ENCODE results near the gene GLIPR2. TPM values are rescaled to one million over a fixed set of nuclear protein-coding genes. Genes with fewer than 3 reads are reported as not detected.
"Not testable (repeated sequence)": the region's sequence is repeated elsewhere in the genome, so short reads cannot be mapped to it uniquely, and the experiment has no call there.

GLIPR2 gene
- total RNA-seq (2014; rRNA removed; shearing (Covaris generic); ENCODE audit: low replicate concordance) = 19.1 and 25.7 TPM in 2 replicates

DNA sequence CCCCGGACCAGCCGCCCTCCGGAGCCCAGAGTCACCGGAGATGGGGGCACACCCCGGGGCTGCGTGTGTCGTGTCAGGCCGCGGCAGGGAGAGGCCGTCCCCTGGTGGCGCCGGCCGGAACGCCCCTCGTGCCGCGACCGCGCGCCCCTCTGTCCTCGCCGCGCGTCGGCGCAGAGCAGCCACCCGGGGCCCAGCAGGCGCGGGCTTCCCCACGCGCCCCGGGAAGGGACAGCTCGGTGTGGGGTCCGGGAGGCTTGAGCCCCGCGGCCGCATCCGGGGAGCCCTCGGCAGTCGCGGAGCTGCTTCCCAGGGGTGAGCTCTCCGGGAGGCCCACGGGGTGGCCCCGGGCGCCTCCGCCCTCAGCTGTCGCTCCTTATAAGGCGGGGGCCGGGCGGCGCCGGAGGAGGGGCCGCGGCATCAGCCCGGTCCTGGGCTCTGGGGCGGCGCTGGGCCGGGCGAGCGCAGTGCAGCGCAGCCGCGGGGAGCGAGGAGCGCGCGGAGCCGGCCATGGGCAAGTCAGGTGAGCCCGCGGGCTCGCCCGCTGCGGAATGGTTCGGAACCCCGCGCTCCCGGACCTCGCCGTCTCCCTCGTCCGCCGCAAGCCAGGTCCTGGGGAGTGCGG is at the start of gene GLIPR2:
GLIPR2 (plus strand) TSS at position 462 of the 622 bp plus-strand sequence; CDS start at position 508, 46 bp downstream.
- DNase-seq (ENCODE audit: low read depth) = peak; percentile 63
- in situ Hi-C loops (cut with HindIII; ENCODE audit: low pct_unique_long_range_greater_than_20kb, low sequenced_read_pairs) = no loop called here

DNA sequence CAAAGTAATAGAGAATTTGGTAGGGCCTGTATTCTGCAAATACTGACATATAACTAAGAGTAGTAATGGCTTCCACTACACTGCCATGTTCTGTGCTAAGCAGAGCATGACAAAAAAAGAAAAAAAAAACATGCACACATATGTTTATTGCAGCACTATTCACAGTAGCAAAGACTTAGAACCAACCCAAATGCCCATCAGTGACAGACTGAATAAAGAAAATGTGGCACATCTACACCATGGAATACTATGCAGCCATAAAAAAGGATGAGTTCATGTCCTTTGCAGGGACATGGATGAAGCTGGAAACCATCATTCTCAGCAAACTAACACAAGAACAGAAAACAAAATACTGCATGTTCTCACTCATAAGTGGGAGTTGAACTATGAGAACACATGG is 49.5 kb upstream of the GLIPR2 start:
- DNase-seq (ENCODE audit: low read depth); in situ Hi-C loops (cut with HindIII; ENCODE audit: low pct_unique_long_range_greater_than_20kb, low sequenced_read_pairs): not testable (repeated sequence)

DNA sequence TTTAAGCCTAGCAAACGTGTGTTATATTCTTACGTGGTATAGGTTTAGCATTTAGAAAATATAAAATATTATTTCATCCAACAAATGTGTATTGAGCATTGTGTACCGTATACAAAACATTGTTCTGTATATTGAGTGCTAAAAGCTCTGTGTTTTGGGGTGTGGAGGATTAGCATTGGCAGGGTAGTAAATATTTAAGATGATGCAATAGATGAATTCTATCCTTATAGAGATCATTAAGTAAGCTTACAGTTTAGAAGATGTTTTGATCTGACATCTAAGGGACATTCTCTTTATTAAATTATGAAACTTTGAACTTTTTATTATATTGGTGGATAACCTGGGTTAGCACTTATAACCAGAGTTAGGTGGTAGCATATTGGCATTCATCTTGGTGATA is 48.5 kb upstream of the GLIPR2 start:
- in situ Hi-C loops (cut with HindIII; ENCODE audit: low pct_unique_long_range_greater_than_20kb, low sequenced_read_pairs) = no loop called here
- no peak for DNase-seq (ENCODE audit: low read depth)

- in situ Hi-C loops (cut with HindIII; ENCODE audit: low pct_unique_long_range_greater_than_20kb, low sequenced_read_pairs) = no loop called here
- DNase-seq (ENCODE audit: low read depth) = peak; percentile 91
Measured at GRCh38 chr9:36091026-36091953, 45.2 kb upstream of the GLIPR2 start.

DNA sequence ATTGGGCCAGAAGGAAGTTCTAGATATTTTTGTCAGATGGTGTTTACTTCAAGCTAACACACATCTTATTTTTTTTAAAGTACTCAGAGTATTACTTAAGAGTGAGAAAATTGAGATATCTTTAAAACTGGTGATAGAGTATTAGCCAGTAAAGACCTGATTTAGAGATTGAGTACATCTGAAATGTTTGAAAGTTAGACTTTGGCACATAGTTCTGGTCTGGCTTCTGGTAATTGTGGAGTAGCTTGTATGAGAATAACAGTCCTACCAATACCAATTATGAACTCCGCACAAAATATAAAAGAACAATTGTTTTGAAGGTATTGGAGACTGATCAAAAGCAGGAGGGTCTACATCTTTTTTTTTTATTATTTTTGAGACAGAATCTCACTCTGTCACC is 44.5 kb upstream of the GLIPR2 start:
- no peak for DNase-seq (ENCODE audit: low read depth)
- in situ Hi-C loops (cut with HindIII; ENCODE audit: low pct_unique_long_range_greater_than_20kb, low sequenced_read_pairs) = no loop called here

GRCh38 chr9:36092509-36093215 is 43.9 kb upstream of the GLIPR2 start:
- in situ Hi-C loops (cut with HindIII; ENCODE audit: low pct_unique_long_range_greater_than_20kb, low sequenced_read_pairs) = no loop called here
- DNase-seq (ENCODE audit: low read depth) = no peak

GRCh38 chr9:36093384-36093783 is 43.1 kb upstream of the GLIPR2 start:
- in situ Hi-C loops (cut with HindIII; ENCODE audit: low pct_unique_long_range_greater_than_20kb, low sequenced_read_pairs) = no loop called here
- DNase-seq (ENCODE audit: low read depth) = no peak

DNA sequence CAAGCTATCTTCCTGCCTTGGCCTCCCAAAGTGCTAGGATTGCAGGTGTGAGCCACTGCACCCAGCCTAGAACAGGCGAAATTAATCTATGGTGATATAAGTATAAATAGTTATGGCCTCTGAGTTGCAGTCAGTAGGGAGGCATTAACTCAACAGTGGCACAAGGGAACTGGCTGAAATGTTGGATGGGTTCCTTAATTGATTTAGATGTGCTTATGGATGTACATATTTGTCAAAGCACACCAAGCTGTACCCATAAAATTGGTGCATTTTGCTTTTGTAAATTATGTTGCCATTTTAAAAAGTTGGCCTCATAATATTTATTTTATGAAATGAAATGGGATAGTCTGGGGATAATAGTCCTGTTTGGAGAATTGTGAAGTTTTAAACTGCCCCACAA is 36.8 kb upstream of the GLIPR2 start:
- in situ Hi-C loops (cut with HindIII; ENCODE audit: low pct_unique_long_range_greater_than_20kb, low sequenced_read_pairs) = no loop called here
- DNase-seq (ENCODE audit: low read depth) = no peak

DNA sequence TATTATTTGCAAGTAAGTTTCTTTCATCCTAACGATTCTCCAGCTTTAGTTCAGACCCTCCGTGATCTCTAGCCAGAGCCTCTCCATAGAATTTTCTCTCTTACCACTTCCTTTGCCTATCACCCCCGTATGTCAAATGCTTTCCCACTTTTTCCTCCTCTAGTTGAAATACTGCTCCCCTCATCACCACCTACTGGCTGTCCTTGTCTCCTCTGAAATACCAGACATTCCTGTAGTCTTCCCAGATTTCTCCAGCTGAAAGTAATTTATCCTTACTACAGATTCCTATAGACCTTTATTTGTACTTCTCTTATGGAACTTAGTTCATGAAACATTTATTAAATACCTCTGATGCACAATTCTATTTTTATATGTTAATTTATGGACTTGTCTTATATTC is 36.0 kb upstream of the GLIPR2 start:
- no peak for DNase-seq (ENCODE audit: low read depth)
- in situ Hi-C loops (cut with HindIII; ENCODE audit: low pct_unique_long_range_greater_than_20kb, low sequenced_read_pairs) = no loop called here

GRCh38 chr9:36101916-36102741 is 34.4 kb upstream of the GLIPR2 start:
- in situ Hi-C loops (cut with HindIII; ENCODE audit: low pct_unique_long_range_greater_than_20kb, low sequenced_read_pairs) = no loop called here
- peak; percentile 93 for DNase-seq (ENCODE audit: low read depth)

DNA sequence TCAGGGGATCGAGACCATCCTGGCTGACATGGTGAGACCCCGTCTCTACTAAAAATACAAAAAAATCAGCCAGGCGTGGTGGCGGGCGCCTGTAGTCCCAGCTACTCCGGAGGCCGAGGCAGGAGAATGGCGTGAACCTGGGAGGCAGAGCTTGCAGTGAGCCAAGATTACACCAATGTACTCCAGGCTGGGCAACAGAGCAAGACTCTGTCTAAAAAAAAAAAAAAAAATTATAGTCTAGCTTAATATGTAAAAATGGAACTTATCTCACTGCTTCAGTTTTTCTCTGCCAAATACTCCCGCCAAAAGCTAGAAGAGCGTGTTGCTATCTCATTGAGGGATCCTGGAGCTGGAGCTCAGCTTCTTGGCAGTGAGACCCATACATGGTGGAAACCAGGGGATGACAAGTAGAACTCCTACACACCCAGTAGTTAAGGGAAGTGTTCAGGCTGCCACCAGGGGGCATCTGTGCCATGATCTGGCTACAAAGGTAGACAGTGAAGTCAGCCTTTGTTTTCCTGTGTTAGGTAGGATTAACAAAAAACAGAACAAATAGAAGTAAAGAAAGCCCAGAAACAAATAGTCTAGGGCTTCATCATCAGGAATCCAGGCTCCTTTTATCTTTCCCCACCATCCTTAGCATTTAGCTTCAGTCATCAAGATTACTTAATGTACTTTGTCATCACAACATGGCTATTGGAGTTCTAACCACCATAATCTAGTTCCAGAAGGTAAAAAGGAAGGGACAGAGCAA is 33.6 kb upstream of the GLIPR2 start:
- DNase-seq (ENCODE audit: low read depth) = peak; percentile 61
- in situ Hi-C loops (cut with HindIII; ENCODE audit: low pct_unique_long_range_greater_than_20kb, low sequenced_read_pairs) = no loop called here

GRCh38 chr9:36109071-36109470 is 27.5 kb upstream of the GLIPR2 start:
- DNase-seq (ENCODE audit: low read depth) = no peak
- in situ Hi-C loops (cut with HindIII; ENCODE audit: low pct_unique_long_range_greater_than_20kb, low sequenced_read_pairs) = no loop called here

- DNase-seq (ENCODE audit: low read depth) = no peak
- in situ Hi-C loops (cut with HindIII; ENCODE audit: low pct_unique_long_range_greater_than_20kb, low sequenced_read_pairs) = no loop called here
Measured at GRCh38 chr9:36110434-36110833, 26.1 kb upstream of the GLIPR2 start.

DNA sequence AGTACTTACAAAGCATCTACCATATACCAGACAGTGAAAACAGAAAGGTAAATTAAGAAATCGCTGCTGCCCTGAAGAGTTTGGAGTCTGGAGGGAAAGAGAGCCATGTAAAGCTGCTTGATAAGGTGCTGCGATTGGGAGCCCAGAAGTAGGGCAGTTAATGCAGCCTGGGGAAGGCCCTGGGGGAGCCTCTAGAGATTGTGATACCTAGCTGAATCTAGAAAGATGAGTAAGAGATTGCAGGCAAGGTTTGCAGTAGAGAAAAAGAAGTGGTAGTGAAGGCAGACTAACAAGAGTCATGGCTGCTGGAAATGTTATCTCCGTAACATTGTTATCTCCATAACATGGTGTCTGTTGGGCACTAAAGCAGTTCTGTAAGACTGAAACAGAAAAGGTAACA is 24.0 kb upstream of the GLIPR2 start:
- in situ Hi-C loops (cut with HindIII; ENCODE audit: low pct_unique_long_range_greater_than_20kb, low sequenced_read_pairs) = no loop called here
- no peak for DNase-seq (ENCODE audit: low read depth)

DNA sequence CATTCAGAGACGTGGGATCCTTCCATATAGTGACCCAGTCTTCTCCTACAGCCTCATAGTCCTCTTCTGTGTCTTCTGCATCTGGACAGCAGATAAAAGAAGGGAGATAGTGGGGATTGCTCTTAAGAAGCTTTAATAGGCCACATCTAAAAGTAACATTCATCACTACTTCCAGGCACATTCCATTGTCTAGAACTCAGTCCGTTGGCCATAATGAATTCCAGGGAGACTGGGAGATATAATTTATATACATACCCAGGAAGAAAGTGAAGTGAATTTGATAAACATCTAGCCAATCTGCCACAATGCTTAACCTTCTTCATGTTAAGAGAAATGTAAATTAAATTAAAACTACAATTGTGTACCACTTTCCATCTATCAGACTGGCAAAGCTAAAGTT is 22.5 kb upstream of the GLIPR2 start:
- no peak for DNase-seq (ENCODE audit: low read depth)
- in situ Hi-C loops (cut with HindIII; ENCODE audit: low pct_unique_long_range_greater_than_20kb, low sequenced_read_pairs) = no loop called here

DNA sequence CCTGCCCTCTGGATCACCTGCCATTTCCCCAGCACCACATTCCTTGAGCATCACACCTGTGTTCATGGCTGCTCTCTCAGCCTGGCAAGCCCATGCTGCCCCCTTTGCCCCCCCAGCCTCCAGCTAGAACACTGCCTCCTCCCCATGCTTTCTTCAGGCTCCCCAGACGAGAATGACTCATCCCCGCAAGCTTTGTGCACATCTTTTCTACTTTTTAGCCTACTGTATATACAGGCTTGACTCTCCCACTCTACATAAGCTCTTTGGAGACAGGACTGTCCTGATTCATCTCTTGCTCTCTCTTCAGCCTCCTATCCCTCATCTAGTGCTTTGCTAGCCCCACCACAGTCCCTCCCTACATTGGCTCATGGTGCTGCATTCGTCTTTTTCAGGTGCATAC is 19.9 kb upstream of the GLIPR2 start:
- DNase-seq (ENCODE audit: low read depth) = no peak
- in situ Hi-C loops (cut with HindIII; ENCODE audit: low pct_unique_long_range_greater_than_20kb, low sequenced_read_pairs) = no loop called here

- in situ Hi-C loops (cut with HindIII; ENCODE audit: low pct_unique_long_range_greater_than_20kb, low sequenced_read_pairs) = no loop called here
- DNase-seq (ENCODE audit: low read depth) = no peak
Measured at GRCh38 chr9:36118201-36118600, 18.3 kb upstream of the GLIPR2 start.

- in situ Hi-C loops (cut with HindIII; ENCODE audit: low pct_unique_long_range_greater_than_20kb, low sequenced_read_pairs) = no loop called here
- DNase-seq (ENCODE audit: low read depth) = no peak
Measured at GRCh38 chr9:36118706-36119105, 17.8 kb upstream of the GLIPR2 start.

Data from Caki2 (cell line).